ENCODE data around the gene DNM3. TPM values are rescaled to one million over a fixed set of nuclear protein-coding genes. Genes with fewer than 3 reads are reported as not detected.

DNM3 gene
- total and polyA plus RNA-seq, 10 of the 15 experiments (the other 5 are each of a cell fraction or from before 2014, with no cell fraction given), result 0.03 to 1.5 (median 0.08) TPM; not detected in 3

GRCh38 chr1:172326136-172326535 is 484.8 kb downstream of the DNM3 start:
- 54% methylated on average over 2 of the region's 2 CpGs for WGBS (ENCODE audit: insufficient coverage, insufficient replicate concordance, low lambda C conversion rate, missing lambda C conversion rate)
- DNase-seq (ENCODE audit: low read depth, low spot score) (no peak), FAIRE-seq (no peak), ATAC-seq (no peak)
- Histone ChIP-seq H3K9me3 (replicated peaks; ENCODE audit: control insufficient read depth, insufficient read depth, low read length) (peaks cover 2% of the 10 kb centered on the region; the same call in 2 of the 3 replicates), H3K27ac (ENCODE audit: control insufficient read depth, insufficient read depth) (no peak overlapping the region), H3K4me3 (no peak overlapping the region), H3K4me1 (ENCODE audit: control insufficient read depth, insufficient read depth, low read length) (no peaks in the 10 kb centered on the region), H4K20me1 (ENCODE audit: control insufficient read depth, insufficient read depth) (no peaks in the 10 kb centered on the region), H3K9ac (ENCODE audit: control insufficient read depth, insufficient read depth, low read length) (no peak overlapping the region), H3K36me3 (ENCODE audit: control insufficient read depth in 2 of 2, insufficient read depth in 2 of 2, low read length in 1 of 2) (no peaks in the 10 kb centered on the region), H2AFZ (ENCODE audit: control insufficient read depth, low read depth, low read length) (no peak overlapping the region), H3K27me3 (replicated peaks in 1 of 2; ENCODE audit: control insufficient read depth in 2 of 2, insufficient read depth in 2 of 2, low read length in 1 of 2) (no peaks in the 10 kb centered on the region), H3K4me2 (ENCODE audit: control insufficient read depth, insufficient read depth) (no peak overlapping the region), H3K79me2 (ENCODE audit: control insufficient read depth, insufficient read depth, low read length) (no peaks in the 10 kb centered on the region)
- RAD21 ChIA-PET (ENCODE audit: unreplicated experiment), result no interaction called here
- in situ Hi-C loops (cut with MboI), result no loop called here
- SMC1A ChIA-PET (ENCODE audit: uncharacterized antibody, unreplicated experiment), result interaction anchor here (0.8 kb wide), 1 partner anchor 15 kb away, joined by 3 read pairs; no protein-coding TSS in a partner anchor
- POLR2A ChIA-PET, result no interaction called here
- BruUV-seq (replicated peaks), result no TSS peak
- TF ChIP-seq E2F4 (IDR thresholded peaks at IDR 0.05; ENCODE audit: low read depth, low read length) (no peak), IRF5 (IDR thresholded peaks at IDR 0.05; ENCODE audit: borderline replicate concordance) (no peak), NFXL1 (IDR thresholded peaks at IDR 0.05; ENCODE audit: borderline replicate concordance) (no peak), CUX1 (IDR thresholded peaks at IDR 0.05; ENCODE audit: insufficient replicate concordance, low read depth, low read length) (no peak), MEF2A (IDR thresholded peaks at IDR 0.05; ENCODE audit: insufficient read depth, low read depth, low read length) (no peak), ZNF592 (IDR thresholded peaks at IDR 0.05) (no peak), NR2C2 (IDR thresholded peaks at IDR 0.05; ENCODE audit: borderline replicate concordance, control insufficient read depth, insufficient read length, low read depth) (no peak), BMI1 (IDR thresholded peaks at IDR 0.05; ENCODE audit: borderline replicate concordance) (no peak), MYC (IDR thresholded peaks at IDR 0.05; ENCODE audit: insufficient read depth, insufficient read length, insufficient replicate concordance, low read length, severe bottlenecking) (no peak)
- CTCF ChIA-PET, result interaction anchor here (1.0 kb wide), 1 partner anchor 15 kb away, joined by 3 read pairs; no protein-coding TSS in a partner anchor
- intact Hi-C loops (cut with micrococcal nuclease; ENCODE audit: unreplicated experiment), result no loop called here

Data from GM12878 (cell line).